Gastroesophageal sphincter (tissue), 4 donors: ENCODE results near the gene IRF2. TPM values are rescaled to one million over a fixed set of nuclear protein-coding genes. Genes with fewer than 3 reads are reported as not detected.
"Not testable (repeated sequence)": the region's sequence is repeated elsewhere in the genome, so short reads cannot be mapped to it uniquely, and the experiment has no call there.

Experiments
- ATAC-seq: fragments of 150-250 bp; one replicate; pipeline ENCODE4 v1.9.1; 2016; ENCODE audit warnings: mild to moderate bottlenecking, moderate library complexity
- H3K27ac ChIP-seq, 4 donors: fragments of 200-600 bp; sonication (generic) in 3 of 4; 1 replicate in 3 of 4; 2 replicates in 1 of 4; pipeline ENCODE4 v1.5.1; 2016 to 2019
- H3K27me3 ChIP-seq: fragments of 200-600 bp; sonication (generic); one replicate; pipeline ENCODE4 v1.5.1; 2019
- H3K36me3 ChIP-seq, 2 donors: fragments of 200-600 bp; sonication (generic); one replicate each; pipeline ENCODE4 v1.5.1; 2019; ENCODE audit warnings: control low read depth in 1 of 2
- H3K4me1 ChIP-seq, 3 donors: fragments of 200-600 bp; sonication (generic); 1 replicate in 2 of 3; 2 replicates in 1 of 3; pipeline ENCODE4 v1.5.1; 2016 to 2019; ENCODE audit warnings: control low read depth in 2 of 3
- H3K4me3 ChIP-seq, 2 donors: fragments of 200-600 bp; sonication (generic); one replicate each; pipeline ENCODE4 v1.5.1; 2019; ENCODE audit warnings: mild to moderate bottlenecking in 1 of 2, moderate library complexity in 1 of 2
- H3K9me3 ChIP-seq, 3 donors: fragments of 200-600 bp; sonication (generic); one replicate each; pipeline ENCODE4 v1.5.1; 2017 to 2019; ENCODE audit warnings: control low read depth in 2 of 3
- CTCF ChIP-seq, 4 experiments: fragments of 200-600 bp in 2 of 4; fragments of 450-650 bp in 2 of 4; sonication (generic) in 1 of 4; IDR thresholded peaks; one replicate each; pipeline ENCODE4 v1.5.1; 2017 to 2019; ENCODE audit warnings: antibody characterized with exemption in 4 of 4, mild to moderate bottlenecking in 2 of 4, moderate library complexity in 2 of 4
- EP300 ChIP-seq: sonication (generic); formaldehyde crosslinking; IDR thresholded peaks from one replicate; pipeline ENCODE4 v1.6.1; 2017; ENCODE audit warnings: antibody characterized with exemption, mild to moderate bottlenecking
- POLR2A ChIP-seq, 2 donors: fragments of 450-650 bp; IDR thresholded peaks; one replicate each; pipeline ENCODE4 v1.6.1; 2017; ENCODE audit warnings: antibody characterized with exemption in 2 of 2, mild to moderate bottlenecking in 2 of 2, moderate library complexity in 1 of 2
- POLR2AphosphoS5 ChIP-seq: sonication (generic); formaldehyde crosslinking; IDR thresholded peaks from one replicate; pipeline ENCODE4 v1.6.1; 2017; ENCODE audit warnings: antibody characterized with exemption
- WGBS, 2 donors: methylation state at CpG; one replicate each; pipeline ENCODE4 v1.1.5; 2018; ENCODE audit warnings: low coverage in 1 of 2; 5-methylcytosine and 5-hydroxymethylcytosine counted together
- total RNA-seq, 4 donors: library from RNA; depleted of rRNA; stranded (reverse); fragments of >200 nt; gene quantifications; one replicate each; pipeline ENCODE4 v1.1.0, GENCODE V29; 2016

Gene IRF2
- total RNA-seq, 4 donors from 2014 or later, result 34.1 to 41.7 (median 35.4) TPM

GRCh38 chr4:184348311-184349233 lies 125.8 kb downstream of the IRF2 start:
- 46 to 80% methylated on average over 11 to 15 of the region's 15 CpGs for WGBS, 2 donors
- H3K4me1 ChIP-seq, result peaks cover 0 to 46% (median 5%) of the 10 kb centered on the region in 3 donors
- no peaks in the 10 kb centered on the region for H3K9me3 ChIP-seq
- H3K4me3 ChIP-seq, result no peak overlapping the region
- no peaks in the 10 kb centered on the region for H3K36me3 ChIP-seq
- peak overlapping the region; percentile 32 to 69 (median 55) for H3K27ac ChIP-seq
- TF ChIP-seq POLR2AphosphoS5 (peak; percentile 59), CTCF (IDR thresholded peaks at IDR 0.05) (peak in 1 of 4 experiments; percentile 17), EP300 (no peak)
- no peak for ATAC-seq
- no peaks in the 10 kb centered on the region for H3K27me3 ChIP-seq

- H3K27me3 ChIP-seq, result no peaks in the 10 kb centered on the region
- TF ChIP-seq EP300 (no peak), POLR2A (IDR thresholded peaks at IDR 0.05) (no peak), POLR2AphosphoS5 (no peak), CTCF (IDR thresholded peaks at IDR 0.05) (no peak)
- H3K36me3 ChIP-seq, result no peaks in the 10 kb centered on the region
- peak overlapping the region; percentile 32 to 69 (median 55) for H3K27ac ChIP-seq
- H3K9me3 ChIP-seq, result no peaks in the 10 kb centered on the region
- peaks cover 0 to 52% (median 5%) of the 10 kb centered on the region in 3 donors for H3K4me1 ChIP-seq
- H3K4me3 ChIP-seq, result no peak overlapping the region
- peak; percentile 56 for ATAC-seq
- WGBS, 2 donors, result 55 to 62% methylated on average over 4 to 14 of the region's 16 CpGs
Observed at GRCh38 chr4:184347251-184348239, 126.8 kb downstream of the IRF2 start.

GRCh38 chr4:184346682-184347081 lies 127.7 kb downstream of the IRF2 start:
- Histone ChIP-seq H3K27me3 (no peaks in the 10 kb centered on the region), H3K27ac (peak overlapping the region in 3 of 4 donors; percentile 44 to 69 (median 66)), H3K9me3 (no peaks in the 10 kb centered on the region), H3K4me1 (peaks cover 0 to 52% (median 5%) of the 10 kb centered on the region in 3 donors), H3K4me3 (no peak overlapping the region), H3K36me3 (no peaks in the 10 kb centered on the region)
- WGBS, 2 donors, result 79 to 84% methylated on average over 2 of the region's 2 CpGs
- TF ChIP-seq CTCF (IDR thresholded peaks at IDR 0.05) (no peak), POLR2AphosphoS5 (no peak), POLR2A (IDR thresholded peaks at IDR 0.05) (no peak), EP300 (no peak)
- no peak for ATAC-seq

- not testable (repeated sequence) for H3K36me3 ChIP-seq, ATAC-seq, H3K27me3 ChIP-seq, H3K9me3 ChIP-seq, H3K4me3 ChIP-seq
- H3K4me1 ChIP-seq, result peaks cover 0 to 52% (median 5%) of the 10 kb centered on the region in 3 donors
- H3K27ac ChIP-seq, result peak overlapping the region in 2 of 4 donors; percentile 44 to 69
- WGBS, 2 donors, result 95 to 98% methylated on average over 3 to 6 of the region's 6 CpGs
Observed at GRCh38 chr4:184346273-184346672, 128.1 kb downstream of the IRF2 start.

- Histone ChIP-seq H3K4me3 (no peak overlapping the region), H3K27ac (peak overlapping the region in 3 of 4 donors; percentile 44 to 69 (median 59)), H3K27me3 (no peaks in the 10 kb centered on the region), H3K36me3 (no peaks in the 10 kb centered on the region), H3K4me1 (peaks cover 0 to 52% (median 5%) of the 10 kb centered on the region in 3 donors), H3K9me3 (no peaks in the 10 kb centered on the region)
- 20 to 56% methylated on average over 1 to 3 of the region's 3 CpGs for WGBS, 2 donors
- no peak for TF ChIP-seq EP300
- no peak for TF ChIP-seq POLR2AphosphoS5
- no peak for TF ChIP-seq CTCF (IDR thresholded peaks at IDR 0.05)
- TF ChIP-seq POLR2A (IDR thresholded peaks at IDR 0.05), result no peak
- ATAC-seq, result no peak
Observed at GRCh38 chr4:184345573-184345922, 128.8 kb downstream of the IRF2 start.
